Thymus (tissue), 11 donors: Measurements from ENCODE around the gene TXNRD2. TPM values are rescaled to one million over a fixed set of nuclear protein-coding genes. Genes with fewer than 3 reads are reported as not detected.

Experiments used
- DNase-seq, 9 donors: peaks; one replicate each; pipeline ENCODE4 v3.0.0-alpha.2; 2013; ENCODE audit warnings: low spot score in 9 of 9, low read depth in 6 of 9, missing footprints in 1 of 9
- H3K27ac ChIP-seq, 2 donors: one replicate each; pipeline ENCODE4 v1.5.1; 2013; ENCODE audit warnings: control low read depth in 1 of 2, low read depth in 1 of 2, low read length in 1 of 2, mild to moderate bottlenecking in 1 of 2, moderate library complexity in 1 of 2
- H3K27me3 ChIP-seq, 2 donors: one replicate each; pipeline ENCODE4 v1.5.1; 2013; ENCODE audit warnings: low read length in 1 of 2; ENCODE audit not compliant: control insufficient read depth in 2 of 2, insufficient read depth in 1 of 2
- H3K36me3 ChIP-seq, 2 donors: one replicate each; pipeline ENCODE4 v1.5.1; 2013; ENCODE audit warnings: low read length in 1 of 2, mild to moderate bottlenecking in 1 of 2, moderate library complexity in 1 of 2; ENCODE audit not compliant: control insufficient read depth in 2 of 2, insufficient read depth in 2 of 2
- H3K4me1 ChIP-seq, 2 donors: one replicate each; pipeline ENCODE4 v1.5.1; 2013; ENCODE audit warnings: low read length in 2 of 2; ENCODE audit not compliant: control insufficient read depth in 2 of 2, insufficient read depth in 2 of 2
- H3K4me3 ChIP-seq, 2 donors: one replicate each; pipeline ENCODE4 v1.5.1; 2013; ENCODE audit warnings: low read length in 2 of 2, control low read depth in 1 of 2, mild to moderate bottlenecking in 1 of 2
- H3K9me3 ChIP-seq, 2 donors: one replicate each; pipeline ENCODE4 v1.5.1; 2013; ENCODE audit warnings: low read length in 1 of 2, mild to moderate bottlenecking in 1 of 2; ENCODE audit not compliant: control insufficient read depth in 2 of 2, insufficient read depth in 1 of 2
- WGBS: extraction: QIAGEN DNeasy Blood & Tissue Kit; methylation state at CpG from one replicate; pipeline ENCODE4 v1.1.7; 2013; 5-methylcytosine and 5-hydroxymethylcytosine counted together
- polyA plus RNA-seq: library from polyadenylated mRNA; stranded (reverse); fragments of 200-250 nt; gene quantifications from one replicate; pipeline ENCODE4 v1.2.3, GENCODE V29; 2013
- total RNA-seq: library from RNA; stranded (reverse); fragments of 120-200 nt; gene quantifications from one replicate; pipeline ENCODE4 v1.2.4, GENCODE V29; 2013
- donor health status: healthy.

The TXNRD2 gene
- total and polyA plus RNA-seq, 2 donors, result 10.1 to 24.2 TPM

DNA sequence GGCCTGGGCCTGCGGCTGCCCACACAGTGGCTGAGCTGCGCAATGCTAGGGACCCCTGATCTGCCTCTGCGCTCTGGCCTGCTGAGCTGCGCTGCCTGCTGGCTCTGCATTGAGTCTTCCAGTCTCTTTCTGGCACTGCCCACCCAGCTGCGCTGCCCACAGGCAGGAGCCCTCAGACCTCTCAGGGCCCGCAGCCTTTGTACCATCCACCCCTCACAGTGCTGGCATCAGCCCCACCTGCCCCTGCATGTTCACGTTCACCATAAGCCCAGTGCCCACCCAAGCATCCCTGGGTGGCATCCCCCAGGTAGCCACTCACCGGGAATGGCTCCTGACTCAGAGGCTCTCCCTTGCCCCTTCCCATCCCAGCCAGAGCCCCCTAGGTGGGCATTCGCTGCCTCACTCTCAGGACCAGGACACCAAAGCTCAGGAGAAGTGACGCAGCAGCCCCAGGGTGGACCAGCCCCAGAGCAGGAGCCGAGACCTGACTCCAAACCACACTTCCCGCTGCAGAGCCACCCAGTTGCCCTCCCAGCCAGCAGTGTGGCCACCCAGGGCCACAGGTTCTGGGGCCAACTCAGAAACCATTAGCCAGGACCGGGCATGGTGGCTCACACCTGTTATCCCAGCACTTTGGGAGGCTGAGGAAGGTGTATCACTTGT, 21.8 kb downstream of the TXNRD2 start:
- no peaks in the 10 kb centered on the region for H3K9me3 ChIP-seq
- no peak overlapping the region for H3K27ac ChIP-seq
- H3K27me3 ChIP-seq, result no peaks in the 10 kb centered on the region
- H3K36me3 ChIP-seq, result peaks cover 7 to 17% of the 10 kb centered on the region in 2 donors
- WGBS, result 98% methylated on average over 13 of the region's 13 CpGs
- DNase-seq, result no peak
- peaks cover 3 to 20% of the 10 kb centered on the region in 2 donors for H3K4me1 ChIP-seq
- H3K4me3 ChIP-seq, result no peak overlapping the region

- H3K27me3 ChIP-seq, result no peaks in the 10 kb centered on the region
- no peak overlapping the region for H3K4me3 ChIP-seq
- peaks cover 3 to 5% of the 10 kb centered on the region in 2 donors for H3K9me3 ChIP-seq
- DNase-seq, result no peak
- H3K36me3 ChIP-seq, result peaks cover 20 to 27% of the 10 kb centered on the region in 2 donors
- peaks cover 3 to 20% of the 10 kb centered on the region in 2 donors for H3K4me1 ChIP-seq
- WGBS, result 87% methylated on average over 23 of the region's 23 CpGs
- no peak overlapping the region for H3K27ac ChIP-seq
These were observed 23.1 kb downstream of the TXNRD2 start for GRCh38 chr22:19918332-19919106.

DNA sequence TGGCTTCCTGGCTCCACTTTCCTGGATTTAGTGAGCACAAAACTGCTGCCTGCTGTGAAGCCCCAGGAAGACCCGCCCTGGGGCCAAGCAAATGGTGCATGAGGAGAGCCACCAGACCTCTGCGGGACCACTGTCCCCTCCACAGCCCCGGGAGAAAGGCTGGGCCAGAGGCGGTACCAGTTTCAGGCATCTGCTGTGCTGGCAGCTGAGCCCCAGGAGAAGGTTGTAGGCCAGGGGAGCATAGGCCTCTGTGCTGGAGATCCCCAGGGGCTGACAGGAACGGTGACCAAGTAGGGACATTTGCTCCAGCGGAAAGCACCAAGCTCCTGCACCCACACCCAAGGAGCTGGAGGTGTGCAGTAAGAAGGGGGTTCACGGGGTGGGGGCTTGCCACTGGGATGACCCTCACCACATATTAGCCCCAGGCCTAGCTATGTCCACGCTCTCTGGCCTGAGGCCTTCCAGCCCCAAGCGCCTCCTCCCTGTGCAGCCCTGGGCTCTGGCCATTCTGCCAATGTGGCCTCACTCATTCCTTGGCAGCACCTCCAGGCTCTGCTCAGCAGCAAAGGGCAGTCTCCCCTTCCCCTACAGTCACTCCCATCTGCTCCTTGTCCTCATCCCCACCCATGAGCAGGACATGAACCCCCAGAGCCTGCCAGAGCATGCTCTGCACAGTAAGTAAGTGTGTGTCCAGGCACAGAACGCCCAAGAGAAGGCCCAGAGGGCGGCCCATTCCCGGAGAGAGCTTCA, 24.1 kb downstream of the TXNRD2 start:
- H3K27ac ChIP-seq, result peak overlapping the region in 1 of 2 donors; percentile 15
- H3K4me3 ChIP-seq, result no peak overlapping the region
- H3K27me3 ChIP-seq, result no peaks in the 10 kb centered on the region
- WGBS, result 98% methylated on average over 12 of the region's 12 CpGs
- H3K4me1 ChIP-seq, result peaks cover 3 to 20% of the 10 kb centered on the region in 2 donors
- H3K36me3 ChIP-seq, result peaks cover 24 to 33% of the 10 kb centered on the region in 2 donors
- peaks cover 3 to 9% of the 10 kb centered on the region in 2 donors for H3K9me3 ChIP-seq
- DNase-seq, result no peak

- no peak overlapping the region for H3K4me3 ChIP-seq
- peaks cover 24 to 33% of the 10 kb centered on the region in 2 donors for H3K36me3 ChIP-seq
- no peaks in the 10 kb centered on the region for H3K27me3 ChIP-seq
- DNase-seq, result no peak
- H3K9me3 ChIP-seq, result peaks cover 3 to 9% of the 10 kb centered on the region in 2 donors
- no peak overlapping the region for H3K27ac ChIP-seq
- H3K4me1 ChIP-seq, result peaks cover 3 to 20% of the 10 kb centered on the region in 2 donors
- 36% methylated on average over 7 of the region's 7 CpGs for WGBS
These were observed 24.7 kb downstream of the TXNRD2 start for GRCh38 chr22:19916941-19917340.

DNA sequence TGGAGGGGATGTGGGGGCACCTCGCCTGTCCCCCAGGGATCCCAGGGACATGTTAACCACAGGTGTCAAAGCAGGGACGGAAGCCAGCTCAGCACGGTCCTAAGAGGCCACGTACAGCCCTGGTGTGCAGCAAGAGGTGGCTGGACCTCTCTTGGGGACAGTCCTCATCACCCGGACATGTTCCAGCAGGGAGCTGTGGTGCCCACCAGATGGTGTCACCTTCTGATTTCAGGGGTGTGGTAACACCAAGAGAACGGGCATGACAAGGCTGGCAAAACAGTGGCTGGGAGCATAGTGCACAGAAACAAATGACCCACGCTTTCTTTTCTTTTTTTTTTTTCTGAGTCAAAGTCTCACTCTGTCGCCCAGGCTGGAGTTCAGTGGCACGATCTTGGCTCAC, 25.6 kb downstream of the TXNRD2 start:
- Histone ChIP-seq H3K27ac (no peak overlapping the region), H3K36me3 (peaks cover 27 to 33% of the 10 kb centered on the region in 2 donors), H3K4me3 (no peak overlapping the region), H3K9me3 (peaks cover 3 to 9% of the 10 kb centered on the region in 2 donors), H3K4me1 (peaks cover 3 to 29% of the 10 kb centered on the region in 2 donors), H3K27me3 (no peaks in the 10 kb centered on the region)
- DNase-seq, result no peak
- 92% methylated on average over 9 of the region's 9 CpGs for WGBS

DNA sequence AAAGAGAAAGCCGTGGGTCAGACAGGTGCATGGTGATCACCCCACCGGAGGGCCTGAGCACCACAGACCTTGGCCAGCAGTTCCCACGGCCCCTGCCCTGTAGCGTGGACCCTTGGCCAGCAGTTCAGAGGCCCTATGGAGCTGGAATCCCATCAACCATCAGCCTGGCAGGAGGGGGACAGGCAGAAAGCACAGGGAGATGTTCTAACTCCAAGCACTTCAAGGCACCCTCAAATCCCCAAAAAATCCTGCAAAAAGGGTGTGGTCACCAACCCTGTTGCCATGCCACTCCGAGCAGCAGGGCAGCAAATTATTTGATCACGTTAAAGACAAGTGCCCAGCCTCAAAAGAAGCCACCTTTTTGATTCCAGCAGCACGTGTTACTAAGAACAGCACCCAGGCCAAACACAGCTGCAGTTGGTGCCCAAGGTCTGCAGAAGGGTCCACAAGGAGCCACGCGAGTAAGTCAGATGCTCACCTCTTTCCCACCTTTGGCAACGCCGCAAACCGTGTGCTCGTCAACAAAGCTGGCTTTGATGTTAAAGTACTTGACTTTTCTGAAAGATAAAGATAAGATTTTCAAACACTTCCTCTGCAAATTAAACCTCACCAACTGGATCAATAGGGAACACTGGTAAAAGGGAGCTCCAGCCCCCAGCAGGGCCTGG, 26.2 kb downstream of the TXNRD2 start:
- Histone ChIP-seq H3K36me3 (peaks cover 27 to 33% of the 10 kb centered on the region in 2 donors), H3K27me3 (no peaks in the 10 kb centered on the region), H3K9me3 (peaks cover 3 to 9% of the 10 kb centered on the region in 2 donors), H3K4me3 (no peak overlapping the region), H3K4me1 (peaks cover 3 to 29% of the 10 kb centered on the region in 2 donors), H3K27ac (no peak overlapping the region)
- WGBS, result 63% methylated on average over 13 of the region's 13 CpGs
- peak in 1 of 9 donors; percentile 28 for DNase-seq

GRCh38 chr22:19914201-19914943, 27.2 kb downstream of the TXNRD2 start:
- Histone ChIP-seq H3K9me3 (peaks cover 3 to 9% of the 10 kb centered on the region in 2 donors), H3K27me3 (no peaks in the 10 kb centered on the region), H3K4me3 (no peak overlapping the region), H3K27ac (no peak overlapping the region), H3K4me1 (peaks cover 5 to 37% of the 10 kb centered on the region in 2 donors), H3K36me3 (peaks cover 27 to 33% of the 10 kb centered on the region in 2 donors)
- WGBS, result 92% methylated on average over 9 of the region's 9 CpGs
- DNase-seq, result no peak

- Histone ChIP-seq H3K4me1 (peaks cover 5 to 41% of the 10 kb centered on the region in 2 donors), H3K27me3 (no peaks in the 10 kb centered on the region), H3K36me3 (peaks cover 27 to 32% of the 10 kb centered on the region in 2 donors), H3K4me3 (no peak overlapping the region), H3K27ac (no peak overlapping the region), H3K9me3 (peaks cover 3 to 9% of the 10 kb centered on the region in 2 donors)
- 97% methylated on average over 6 of the region's 6 CpGs for WGBS
- DNase-seq, result no peak
These were observed 28.2 kb downstream of the TXNRD2 start for GRCh38 chr22:19913337-19913936.
